ENCODE data around the gene MAGI3.

DNA sequence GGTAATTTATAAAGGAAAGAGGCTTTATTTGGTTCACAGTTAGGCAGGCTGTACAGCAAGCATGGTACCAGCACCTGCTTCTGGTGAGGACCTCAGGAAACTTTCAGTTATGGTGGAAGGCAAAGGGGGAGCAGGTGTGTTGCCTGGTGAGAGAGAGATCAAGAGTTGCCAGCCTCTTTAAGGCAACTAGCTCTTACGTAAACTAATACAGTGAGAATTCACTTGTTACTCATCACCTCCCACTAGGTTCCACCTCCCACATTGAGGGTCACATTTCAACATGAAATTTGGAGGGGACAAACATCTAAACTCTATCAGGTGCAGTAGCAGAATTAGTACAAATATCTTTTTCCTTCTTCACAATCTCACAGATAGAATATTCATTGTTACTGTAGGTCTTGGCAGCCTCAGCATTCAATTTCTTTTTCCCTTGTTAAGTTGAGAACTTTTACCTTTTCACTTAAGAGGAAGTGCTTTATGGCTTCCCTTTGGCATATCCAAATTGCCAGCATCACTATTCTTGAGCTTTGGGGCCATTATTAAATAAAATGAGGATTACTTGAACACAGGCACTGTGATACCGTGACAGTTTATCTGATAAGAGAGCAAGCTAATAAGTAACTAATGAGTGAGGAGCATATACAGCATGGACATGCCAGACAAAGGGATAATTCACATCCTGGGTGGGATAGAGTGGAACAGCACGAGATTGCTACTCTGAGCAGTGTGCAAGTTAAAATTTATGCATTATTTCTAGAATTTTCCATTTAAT, 48.4 kb downstream of the MAGI3 start:
- TF ChIP-seq EP300 (conservative IDR thresholded peaks at IDR 0.05; ENCODE audit: poor library complexity, severe bottlenecking) (no peak), EZH2 (IDR thresholded peaks at IDR 0.05; ENCODE audit: borderline replicate concordance, insufficient read depth, low read length, poor library complexity, severe bottlenecking) (no peak), RAD21 (conservative IDR thresholded peaks at IDR 0.05) (no peak), POLR2AphosphoS5 (IDR thresholded peaks at IDR 0.05) (no peak), SMC3 (conservative IDR thresholded peaks at IDR 0.05; ENCODE audit: poor library complexity) (no peak), TAF1 (IDR thresholded peaks at IDR 0.05; ENCODE audit: low read depth) (no peak)
- TF ChIP-seq, protein P1, sequence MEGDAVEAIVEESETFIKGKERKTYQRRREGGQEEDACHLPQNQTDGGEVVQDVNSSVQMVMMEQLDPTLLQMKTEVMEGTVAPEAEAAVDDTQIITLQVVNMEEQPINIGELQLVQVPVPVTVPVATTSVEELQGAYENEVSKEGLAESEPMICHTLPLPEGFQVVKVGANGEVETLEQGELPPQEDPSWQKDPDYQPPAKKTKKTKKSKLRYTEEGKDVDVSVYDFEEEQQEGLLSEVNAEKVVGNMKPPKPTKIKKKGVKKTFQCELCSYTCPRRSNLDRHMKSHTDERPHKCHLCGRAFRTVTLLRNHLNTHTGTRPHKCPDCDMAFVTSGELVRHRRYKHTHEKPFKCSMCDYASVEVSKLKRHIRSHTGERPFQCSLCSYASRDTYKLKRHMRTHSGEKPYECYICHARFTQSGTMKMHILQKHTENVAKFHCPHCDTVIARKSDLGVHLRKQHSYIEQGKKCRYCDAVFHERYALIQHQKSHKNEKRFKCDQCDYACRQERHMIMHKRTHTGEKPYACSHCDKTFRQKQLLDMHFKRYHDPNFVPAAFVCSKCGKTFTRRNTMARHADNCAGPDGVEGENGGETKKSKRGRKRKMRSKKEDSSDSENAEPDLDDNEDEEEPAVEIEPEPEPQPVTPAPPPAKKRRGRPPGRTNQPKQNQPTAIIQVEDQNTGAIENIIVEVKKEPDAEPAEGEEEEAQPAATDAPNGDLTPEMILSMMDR (IDR thresholded peaks at IDR 0.05; ENCODE audit: poor library complexity, severe bottlenecking), result no peak
- TF ChIP-seq, protein P2, sequence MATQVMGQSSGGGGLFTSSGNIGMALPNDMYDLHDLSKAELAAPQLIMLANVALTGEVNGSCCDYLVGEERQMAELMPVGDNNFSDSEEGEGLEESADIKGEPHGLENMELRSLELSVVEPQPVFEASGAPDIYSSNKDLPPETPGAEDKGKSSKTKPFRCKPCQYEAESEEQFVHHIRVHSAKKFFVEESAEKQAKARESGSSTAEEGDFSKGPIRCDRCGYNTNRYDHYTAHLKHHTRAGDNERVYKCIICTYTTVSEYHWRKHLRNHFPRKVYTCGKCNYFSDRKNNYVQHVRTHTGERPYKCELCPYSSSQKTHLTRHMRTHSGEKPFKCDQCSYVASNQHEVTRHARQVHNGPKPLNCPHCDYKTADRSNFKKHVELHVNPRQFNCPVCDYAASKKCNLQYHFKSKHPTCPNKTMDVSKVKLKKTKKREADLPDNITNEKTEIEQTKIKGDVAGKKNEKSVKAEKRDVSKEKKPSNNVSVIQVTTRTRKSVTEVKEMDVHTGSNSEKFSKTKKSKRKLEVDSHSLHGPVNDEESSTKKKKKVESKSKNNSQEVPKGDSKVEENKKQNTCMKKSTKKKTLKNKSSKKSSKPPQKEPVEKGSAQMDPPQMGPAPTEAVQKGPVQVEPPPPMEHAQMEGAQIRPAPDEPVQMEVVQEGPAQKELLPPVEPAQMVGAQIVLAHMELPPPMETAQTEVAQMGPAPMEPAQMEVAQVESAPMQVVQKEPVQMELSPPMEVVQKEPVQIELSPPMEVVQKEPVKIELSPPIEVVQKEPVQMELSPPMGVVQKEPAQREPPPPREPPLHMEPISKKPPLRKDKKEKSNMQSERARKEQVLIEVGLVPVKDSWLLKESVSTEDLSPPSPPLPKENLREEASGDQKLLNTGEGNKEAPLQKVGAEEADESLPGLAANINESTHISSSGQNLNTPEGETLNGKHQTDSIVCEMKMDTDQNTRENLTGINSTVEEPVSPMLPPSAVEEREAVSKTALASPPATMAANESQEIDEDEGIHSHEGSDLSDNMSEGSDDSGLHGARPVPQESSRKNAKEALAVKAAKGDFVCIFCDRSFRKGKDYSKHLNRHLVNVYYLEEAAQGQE (IDR thresholded peaks at IDR 0.05; ENCODE audit: borderline replicate concordance), result no peak

All from neural cell (in vitro differentiated cells).